Hippocampal formation (tissue), 2 donors: ENCODE results near the gene STK31.
"Not testable (repeated sequence)": the region's sequence is repeated elsewhere in the genome, so short reads cannot be mapped to it uniquely, and the experiment has no call there.

ENCODE experiments used
- DNase-seq, 2 donors: peaks; one replicate each; lab custom pipeline; 2025; lab: John Stamatoyannopoulos, UW

Gene STK31, protein sequence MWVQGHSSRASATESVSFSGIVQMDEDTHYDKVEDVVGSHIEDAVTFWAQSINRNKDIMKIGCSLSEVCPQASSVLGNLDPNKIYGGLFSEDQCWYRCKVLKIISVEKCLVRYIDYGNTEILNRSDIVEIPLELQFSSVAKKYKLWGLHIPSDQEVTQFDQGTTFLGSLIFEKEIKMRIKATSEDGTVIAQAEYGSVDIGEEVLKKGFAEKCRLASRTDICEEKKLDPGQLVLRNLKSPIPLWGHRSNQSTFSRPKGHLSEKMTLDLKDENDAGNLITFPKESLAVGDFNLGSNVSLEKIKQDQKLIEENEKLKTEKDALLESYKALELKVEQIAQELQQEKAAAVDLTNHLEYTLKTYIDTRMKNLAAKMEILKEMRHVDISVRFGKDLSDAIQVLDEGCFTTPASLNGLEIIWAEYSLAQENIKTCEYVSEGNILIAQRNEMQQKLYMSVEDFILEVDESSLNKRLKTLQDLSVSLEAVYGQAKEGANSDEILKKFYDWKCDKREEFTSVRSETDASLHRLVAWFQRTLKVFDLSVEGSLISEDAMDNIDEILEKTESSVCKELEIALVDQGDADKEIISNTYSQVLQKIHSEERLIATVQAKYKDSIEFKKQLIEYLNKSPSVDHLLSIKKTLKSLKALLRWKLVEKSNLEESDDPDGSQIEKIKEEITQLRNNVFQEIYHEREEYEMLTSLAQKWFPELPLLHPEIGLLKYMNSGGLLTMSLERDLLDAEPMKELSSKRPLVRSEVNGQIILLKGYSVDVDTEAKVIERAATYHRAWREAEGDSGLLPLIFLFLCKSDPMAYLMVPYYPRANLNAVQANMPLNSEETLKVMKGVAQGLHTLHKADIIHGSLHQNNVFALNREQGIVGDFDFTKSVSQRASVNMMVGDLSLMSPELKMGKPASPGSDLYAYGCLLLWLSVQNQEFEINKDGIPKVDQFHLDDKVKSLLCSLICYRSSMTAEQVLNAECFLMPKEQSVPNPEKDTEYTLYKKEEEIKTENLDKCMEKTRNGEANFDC

DNA sequence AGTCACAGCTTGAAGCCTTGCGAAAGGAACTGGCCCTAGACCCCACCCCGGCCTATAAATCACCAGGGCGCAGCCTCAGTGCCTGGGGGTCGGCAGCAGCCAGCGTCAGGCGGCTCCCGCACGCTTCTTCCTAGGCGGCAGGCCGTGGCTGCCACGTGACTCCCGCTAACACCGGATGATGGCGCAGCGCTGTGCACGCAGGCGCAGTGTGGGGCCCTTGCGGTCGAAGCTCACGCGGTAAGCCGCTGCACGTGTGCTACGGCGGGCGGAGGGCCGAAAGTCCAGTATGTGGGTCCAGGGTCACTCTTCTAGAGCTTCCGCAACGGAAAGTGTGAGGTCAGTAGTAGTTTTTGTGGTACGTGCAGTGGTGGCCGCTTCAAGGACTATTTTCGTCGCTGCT is at the start of gene STK31:
TSS of gene STK31 (plus strand) at position 220 of the 400 bp plus-strand sequence. CDS start at position 287, 67 bp downstream.
- DNase-seq: no peak

DNA sequence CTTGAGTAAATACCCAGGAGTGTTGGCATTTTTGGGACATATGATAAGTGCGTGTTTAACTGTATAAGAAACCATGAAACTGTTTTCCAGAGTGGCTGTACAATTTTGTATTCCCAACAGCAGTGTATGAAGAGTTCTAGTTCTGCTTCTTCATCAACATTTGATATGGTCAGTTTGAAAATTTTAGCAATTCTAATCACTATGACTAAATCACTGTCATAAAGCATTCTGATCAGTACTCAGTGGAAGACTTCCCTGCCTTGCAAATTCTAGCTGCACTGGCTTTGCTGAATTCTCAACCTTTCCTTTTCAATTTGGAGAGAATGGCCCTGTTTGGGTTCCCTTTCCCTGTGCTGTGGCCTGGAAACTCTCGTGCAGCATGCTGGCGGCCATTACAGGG is 48.6 kb upstream of the STK31 start:
- no peak for DNase-seq

DNA sequence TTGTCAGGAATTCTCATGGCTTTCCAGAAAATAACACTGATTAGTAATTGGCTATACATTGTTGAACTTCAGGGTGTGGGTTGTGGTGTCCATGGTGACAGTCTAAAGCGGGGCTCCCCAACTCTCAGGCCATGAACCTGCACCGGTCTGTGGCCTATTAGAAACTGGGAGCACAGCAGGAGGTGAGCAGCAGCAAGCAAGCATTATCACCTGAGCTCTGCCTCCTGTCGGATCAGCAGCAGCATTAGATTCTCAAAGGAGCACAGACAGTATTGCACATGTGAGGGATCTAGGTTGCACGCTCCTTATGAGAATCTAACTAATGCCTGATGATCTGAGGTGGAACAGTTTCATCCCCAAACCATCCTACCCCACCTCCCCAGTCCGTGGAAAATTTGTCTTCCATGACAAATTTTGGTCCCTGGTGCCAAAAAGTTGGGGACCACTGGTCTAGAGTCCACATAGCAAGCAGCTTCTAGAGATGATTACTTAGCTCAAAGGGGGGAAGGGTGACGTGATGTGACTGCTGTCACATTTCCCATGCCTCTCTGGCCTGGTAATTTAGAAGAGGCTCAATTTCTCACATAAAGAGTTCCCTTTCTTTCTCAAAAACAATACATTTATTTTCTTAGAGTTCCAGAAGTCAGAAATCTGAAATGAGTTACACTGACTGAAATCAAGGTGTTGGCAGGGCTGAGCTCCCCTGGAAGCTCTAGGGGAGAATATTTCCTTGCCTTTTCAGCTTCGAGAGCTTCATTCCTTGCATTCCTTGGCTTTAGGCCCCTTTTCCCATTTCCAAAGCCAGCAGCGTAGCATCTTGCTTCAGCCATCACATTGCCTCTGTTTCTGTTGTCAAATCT is 47.7 kb upstream of the STK31 start:
- DNase-seq: no peak

DNA sequence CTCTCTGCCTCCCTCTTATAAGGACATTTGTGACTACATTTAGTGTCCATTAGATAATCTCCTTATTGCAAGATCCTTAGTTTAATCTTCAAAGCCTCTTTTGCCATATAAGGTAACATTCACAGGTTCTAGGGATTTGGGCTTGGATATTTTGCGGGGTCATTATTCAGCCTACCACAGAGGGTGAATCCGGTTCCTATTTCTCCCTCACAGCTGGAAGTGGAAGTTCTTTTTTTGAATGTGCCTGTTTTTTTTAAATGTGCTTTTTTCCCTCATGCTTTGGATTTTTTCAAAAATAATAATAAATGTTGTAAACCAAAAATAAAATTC is 47.1 kb upstream of the STK31 start:
- no peak for DNase-seq

DNA sequence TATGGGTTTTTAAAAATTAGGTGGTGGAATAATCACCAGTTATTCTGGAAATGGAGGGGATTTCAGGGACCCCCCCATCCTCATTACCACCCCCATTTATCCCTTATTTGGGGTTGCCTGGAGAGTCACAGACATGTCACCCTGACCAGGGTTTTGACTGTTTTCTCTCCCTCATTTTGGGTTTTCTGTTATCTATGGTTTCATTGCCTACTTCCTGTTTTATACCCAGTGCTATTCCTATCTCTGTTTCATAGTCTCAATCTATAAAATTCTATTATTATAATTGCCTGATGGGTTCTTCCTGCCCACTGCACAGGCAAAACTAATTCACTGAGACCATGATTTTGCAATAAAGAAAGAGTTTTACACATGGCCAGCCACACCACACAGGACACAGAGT is 45.9 kb upstream of the STK31 start:
- no peak for DNase-seq

DNA sequence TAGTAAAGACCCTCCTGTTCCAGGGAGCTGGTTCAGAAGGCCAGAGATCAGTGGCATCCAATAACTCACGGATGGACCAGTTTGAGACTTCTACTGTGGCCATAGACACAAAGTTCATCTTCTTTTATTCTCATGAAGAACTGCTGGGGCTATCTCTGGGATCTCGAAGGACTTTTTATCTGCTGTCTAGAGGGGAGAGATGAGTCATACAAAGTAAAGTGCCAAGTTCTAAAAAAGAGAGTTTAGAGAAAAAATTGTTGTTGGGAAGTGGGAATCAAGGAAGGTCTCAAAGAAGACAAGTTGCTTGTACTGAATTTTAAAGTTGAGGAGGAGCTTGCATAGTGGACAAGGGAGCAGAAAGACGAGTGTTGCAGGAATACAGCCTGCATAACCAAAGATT is 38.0 kb upstream of the STK31 start:
- DNase-seq: no peak

DNA sequence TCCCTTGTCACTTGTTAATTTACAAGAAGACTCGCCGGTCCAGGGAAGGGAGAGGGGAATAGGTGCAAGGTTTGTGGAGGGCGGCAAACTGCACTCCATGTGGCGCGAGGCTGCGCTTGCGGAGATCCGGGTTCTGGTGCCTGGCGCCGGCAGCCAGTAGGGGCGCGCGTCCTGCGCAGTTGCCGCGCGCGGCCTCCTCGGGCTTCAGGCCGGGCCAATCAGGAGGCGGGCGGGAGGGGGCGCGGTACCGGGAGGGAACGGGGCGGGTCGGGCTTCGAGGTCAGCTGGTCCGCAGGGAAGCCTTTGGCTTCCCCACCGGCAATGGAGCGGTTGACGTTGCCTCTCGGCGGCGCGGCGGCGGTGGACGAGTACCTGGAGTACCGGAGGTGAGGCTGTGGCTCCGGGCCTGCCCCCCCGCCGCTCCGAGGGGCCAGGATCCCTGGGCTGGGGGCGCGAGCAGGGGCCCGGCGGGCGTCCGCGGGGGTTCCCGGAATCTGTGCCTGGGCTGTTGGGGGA is 30.1 kb upstream of the STK31 start, which contains the start of gene FAM221A:
TSS of gene FAM221A (plus strand) at position 302 of the 516 bp plus-strand sequence. CDS start at position 322, 20 bp downstream.
- peak; percentile 87 to 89 for DNase-seq

DNA sequence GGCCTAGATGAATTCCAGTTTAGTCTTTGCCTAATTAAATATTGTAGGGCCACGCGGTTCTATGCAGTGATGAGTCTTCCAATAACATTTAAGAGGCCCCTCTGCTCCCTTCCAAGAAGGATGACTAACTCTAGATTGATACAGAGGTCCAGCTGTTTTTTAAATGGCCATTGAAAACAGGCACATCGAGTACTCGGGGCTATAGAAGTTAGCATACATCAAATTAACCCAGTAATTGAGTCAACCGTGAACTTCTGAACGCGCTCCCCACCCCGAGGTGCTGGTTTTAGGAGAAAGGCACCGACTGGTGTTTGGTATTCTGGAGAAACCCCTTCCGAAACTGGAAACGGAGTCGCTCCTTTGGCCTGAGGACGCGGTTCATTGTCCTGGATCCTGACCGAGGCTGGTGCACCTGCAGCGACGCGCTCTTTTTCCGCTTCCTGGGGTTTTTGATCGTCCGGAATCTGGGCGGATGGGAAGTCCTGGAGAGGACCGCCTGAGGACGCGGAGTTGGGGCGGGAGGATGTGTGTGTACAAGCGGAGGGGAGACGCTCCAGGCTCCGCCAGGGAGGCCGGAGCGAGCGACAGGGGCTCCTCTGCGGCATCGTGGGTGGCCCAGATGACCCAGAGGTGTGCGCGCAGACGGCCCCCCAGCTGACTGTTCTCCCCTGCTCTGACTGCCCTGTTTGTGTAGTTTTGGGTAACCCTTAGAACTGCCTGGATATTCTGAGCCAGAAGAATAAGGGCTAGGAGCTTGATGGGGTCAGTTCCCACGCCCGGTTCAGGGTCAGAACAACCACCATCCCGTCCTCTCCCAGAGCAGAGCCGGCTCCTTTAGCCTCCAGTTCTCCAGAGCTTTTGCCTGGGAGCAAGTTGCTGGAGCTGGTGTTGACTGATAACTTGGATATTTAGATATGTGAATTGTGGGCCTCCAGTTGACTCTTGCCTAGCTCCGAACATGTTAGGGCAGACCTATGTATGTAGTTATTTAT is 29.3 kb upstream of the STK31 start:
- DNase-seq: peak; percentile 32 to 42

DNA sequence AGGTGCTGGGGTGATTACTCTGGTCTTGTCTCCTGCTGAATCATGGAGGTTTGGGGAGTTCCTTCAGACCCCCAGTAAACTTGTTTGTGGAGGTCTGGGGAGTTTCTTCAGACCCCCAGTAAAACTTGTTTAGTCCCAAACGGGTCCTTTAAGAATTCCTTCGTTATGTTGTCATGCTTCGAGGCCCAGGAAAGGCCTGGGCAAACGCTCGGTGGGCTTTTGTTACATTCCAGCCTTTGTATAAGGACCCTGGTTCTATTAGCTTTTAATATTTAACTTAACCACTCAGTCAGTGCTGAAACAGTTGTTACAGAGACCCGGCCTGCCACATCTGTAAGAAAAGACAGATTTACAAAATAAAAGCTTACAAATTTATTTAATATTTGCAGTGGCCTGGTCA is 26.0 kb upstream of the STK31 start:
- not testable (repeated sequence) for DNase-seq

DNA sequence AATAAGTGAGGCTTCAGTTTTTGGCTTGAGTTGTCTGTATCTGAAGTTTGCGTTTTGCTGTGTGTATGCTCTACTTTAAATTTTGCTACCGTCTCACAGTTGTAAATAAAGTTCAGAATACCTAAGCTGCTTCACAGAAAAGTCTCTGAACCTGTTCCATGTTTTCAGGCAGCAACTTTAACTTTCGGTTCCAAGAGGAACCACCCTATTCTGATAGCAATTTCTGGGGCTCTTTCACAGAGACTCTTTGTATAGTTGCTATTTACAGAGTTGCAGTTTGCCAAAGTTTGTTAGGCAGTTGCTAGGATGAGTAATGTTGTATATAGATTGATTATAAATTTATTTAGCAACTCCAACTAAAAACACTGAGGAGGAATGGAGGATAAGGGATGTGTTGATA is 24.3 kb upstream of the STK31 start:
- DNase-seq: no peak

DNA sequence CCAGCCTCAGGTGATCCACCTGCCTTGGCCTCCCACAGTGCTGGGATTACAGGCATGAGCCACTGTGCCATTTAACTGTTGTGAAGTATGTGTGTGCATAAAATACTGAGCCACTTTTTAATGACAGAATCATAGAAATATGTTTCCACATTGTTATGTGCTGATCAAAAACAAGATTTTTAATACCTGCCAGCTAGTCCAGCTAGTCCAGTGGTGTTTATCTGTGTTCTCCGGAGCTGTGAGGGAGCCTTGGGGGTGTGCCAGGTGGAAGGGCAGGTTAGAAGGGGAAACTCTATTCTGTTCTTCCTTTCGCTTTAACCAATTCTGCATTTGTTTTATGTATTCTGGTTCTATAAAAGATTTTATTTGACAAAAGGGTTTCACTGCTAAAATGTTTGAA is 23.0 kb upstream of the STK31 start:
- no peak for DNase-seq

DNA sequence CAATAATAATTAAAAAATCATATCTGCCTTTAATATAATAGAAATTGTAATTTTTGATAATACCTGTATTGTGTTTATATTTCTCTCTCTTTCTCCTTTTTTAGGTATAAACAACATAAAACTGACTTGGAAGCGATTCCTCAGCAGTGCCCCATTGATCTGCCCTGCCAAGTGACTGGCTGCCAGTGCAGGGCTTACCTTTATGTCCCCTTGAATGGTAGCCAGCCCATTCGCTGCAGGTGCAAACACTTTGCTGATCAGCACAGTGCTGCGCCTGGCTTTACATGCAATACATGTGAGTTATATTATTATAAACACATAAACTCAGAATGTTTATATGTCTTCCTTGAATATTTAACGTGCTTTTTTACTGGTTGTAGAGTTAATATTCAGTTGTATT is 20.9 kb upstream of the STK31 start:
- DNase-seq: no peak

DNA sequence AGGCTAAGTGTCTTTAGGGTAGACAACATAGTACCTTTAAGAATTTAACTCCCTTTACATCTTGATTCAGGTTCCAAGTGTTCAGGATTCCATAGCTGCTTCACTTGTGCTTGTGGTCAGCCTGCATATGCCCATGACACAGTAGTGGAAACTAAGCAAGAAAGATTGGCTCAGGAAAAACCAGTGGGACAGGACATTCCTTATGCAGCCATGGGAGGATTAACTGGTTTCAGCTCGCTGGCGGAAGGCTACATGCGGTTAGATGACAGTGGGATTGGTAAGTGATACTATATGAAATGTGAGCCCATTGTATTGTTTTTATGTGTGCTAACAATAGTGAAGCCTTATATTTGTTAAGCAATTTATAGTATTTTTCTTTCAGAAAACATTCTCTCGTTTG is 18.7 kb upstream of the STK31 start:
- DNase-seq: no peak

DNA sequence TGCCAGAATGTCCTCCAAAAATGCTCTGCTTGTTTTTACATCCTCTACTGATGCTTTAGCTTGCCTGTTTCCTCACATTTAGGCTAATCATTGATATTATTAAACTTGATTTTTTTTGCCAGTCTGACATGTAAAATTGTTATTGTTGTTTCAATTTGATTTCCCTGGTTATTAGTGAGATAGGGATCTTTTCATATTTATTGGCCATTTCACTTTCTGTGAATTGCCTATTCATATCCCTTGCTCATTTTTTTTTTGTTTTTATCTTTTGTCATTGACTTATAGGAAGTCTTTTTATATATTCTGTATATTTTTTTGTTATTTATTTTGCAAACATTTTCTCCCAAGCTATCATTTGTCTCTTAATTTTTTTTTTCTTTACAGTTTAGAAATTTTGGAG is 16.8 kb upstream of the STK31 start:
- DNase-seq: no peak

DNA sequence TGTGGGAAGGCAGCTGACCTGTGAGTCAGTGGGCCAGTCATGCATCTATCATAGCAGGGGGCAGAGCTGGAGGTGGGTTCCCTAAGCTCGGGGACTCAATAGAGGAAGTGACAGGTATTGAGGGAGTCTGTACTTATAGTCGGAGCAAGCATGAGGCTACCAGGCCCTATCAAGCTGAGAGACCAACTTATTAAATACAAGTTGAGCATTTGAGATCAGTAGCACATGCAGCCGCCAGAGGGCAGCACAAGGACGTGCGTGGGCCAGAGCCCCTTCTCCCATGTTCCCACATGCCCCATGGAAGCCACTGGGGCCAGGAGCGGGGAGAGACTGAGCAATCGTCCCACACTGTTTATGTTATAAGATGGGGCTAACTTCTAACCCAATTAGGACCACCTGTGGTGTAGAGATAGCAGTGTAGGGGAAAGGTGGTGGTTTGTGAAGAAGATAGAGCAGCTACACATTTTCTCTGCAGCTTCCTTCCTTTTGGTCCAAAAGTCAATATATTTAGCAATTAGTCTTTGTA is 13.0 kb upstream of the STK31 start:
- DNase-seq: no peak

DNA sequence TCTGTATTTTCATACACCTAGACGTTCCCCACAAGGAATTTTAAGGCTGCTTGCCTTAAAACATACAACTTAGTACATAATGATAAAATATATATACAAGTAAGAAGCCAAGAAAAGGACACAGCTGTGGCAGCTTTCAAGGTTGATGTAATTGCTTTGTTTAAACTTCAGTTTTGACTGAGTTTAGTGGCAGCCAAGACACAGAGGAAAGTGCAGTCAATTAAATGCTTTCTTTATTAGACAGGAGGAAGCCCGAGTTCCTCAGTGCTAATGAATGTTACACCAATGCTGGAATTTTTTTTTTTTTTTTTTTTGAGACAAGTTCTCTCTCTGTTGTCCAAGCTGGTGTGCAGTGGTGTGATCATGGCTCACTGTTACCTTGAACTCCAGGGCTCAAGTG is 11.2 kb upstream of the STK31 start:
- DNase-seq: no peak

DNA sequence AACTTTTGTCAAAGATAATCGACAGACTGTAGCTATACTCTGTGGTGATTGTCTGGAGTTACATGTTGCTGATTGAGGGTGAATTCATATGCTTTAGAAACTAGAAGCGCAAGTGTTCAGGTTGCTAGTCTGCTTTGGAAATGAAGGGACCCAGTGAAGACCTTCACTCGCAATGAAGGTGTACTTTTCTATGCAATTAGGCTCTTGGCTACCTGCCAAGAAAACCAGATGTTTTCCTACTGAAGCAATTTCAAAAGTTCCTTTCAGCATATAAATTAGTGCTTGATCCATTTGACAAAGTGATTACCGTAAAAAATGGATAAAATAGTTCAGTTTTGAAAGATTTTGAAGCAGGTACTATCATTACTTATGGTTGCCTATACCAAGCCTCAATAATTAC is 10.0 kb upstream of the STK31 start:
- no peak for DNase-seq

DNA sequence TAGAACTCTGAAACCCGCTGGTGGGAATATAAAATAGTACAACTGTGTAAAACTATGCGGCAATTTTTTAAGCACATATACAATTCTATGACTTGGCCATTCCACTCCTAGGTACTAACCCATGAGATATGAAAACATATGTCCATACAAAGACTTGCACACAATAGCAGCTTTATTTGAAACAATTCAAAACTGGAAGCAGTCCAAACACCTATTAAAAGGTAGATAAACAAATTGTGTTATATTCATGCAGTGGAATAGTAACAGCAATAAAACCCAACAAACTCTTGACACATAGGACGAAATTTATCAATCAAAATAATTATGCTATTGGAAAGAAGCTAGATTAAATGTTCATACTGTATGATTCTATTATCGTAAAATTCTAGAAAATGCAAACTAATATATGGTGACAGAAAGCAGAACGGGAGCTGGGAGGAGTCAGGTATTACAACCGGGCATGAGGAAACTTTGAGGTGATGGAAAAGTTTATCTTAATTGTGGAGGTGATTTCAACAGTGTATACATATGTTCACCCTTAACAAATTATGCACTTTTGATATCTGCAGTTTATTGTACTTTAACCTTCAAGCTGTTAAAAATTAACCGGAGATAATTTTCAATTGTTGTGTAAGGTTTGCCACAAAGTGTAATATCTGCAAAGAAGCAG is 803 bp upstream of the STK31 start:
- no peak for DNase-seq
